CD4-positive, alpha-beta T cell (primary cell): Measurements from ENCODE around the gene FEM1C. TPM values are rescaled to one million over a fixed set of nuclear protein-coding genes. Genes with fewer than 3 reads are reported as not detected.

Experiments used
- ATAC-seq: fragments of 200-7000 bp; cut with Tn5 transposase; one replicate; pipeline ENCODE4 v1.10.0; 2022; ENCODE audit warnings: mild to moderate bottlenecking; ENCODE audit not compliant: poor library complexity
- CTCF ChIA-PET: fragments of 350-600 bp; sonication (Branson Sonifier 250); formaldehyde crosslinking; loops from one replicate; lab custom pipeline; 2021; ENCODE audit warnings: antibody characterized with exemption, inconsistent platforms; lab: Charles Lee
- POLR2A ChIA-PET: fragments of 350-600 bp; sonication (Branson Sonifier 250); formaldehyde crosslinking; loops from one replicate; lab custom pipeline; 2021; ENCODE audit warnings: antibody characterized with exemption, inconsistent platforms; lab: Charles Lee
- DNase-seq, 14 experiments: peaks; one replicate each; pipeline ENCODE4 v3.0.0-alpha.2; 2013 to 2020; ENCODE audit warnings: mixed read lengths in 2 of 14
- H3K27ac ChIP-seq, 2 donors: one replicate each; pipeline versions ENCODE4 v1.5.1 to v1.7.0; 2013; ENCODE audit warnings: low read length in 2 of 2, low read depth in 1 of 2, mild to moderate bottlenecking in 1 of 2
- H3K27me3 ChIP-seq, 2 experiments: 1 replicate in 1 of 2; 2 replicates in 1 of 2; pipeline versions ENCODE4 v1.6.1 to v1.7.0; 2013; ENCODE audit warnings: low read length in 2 of 2, control low read depth in 1 of 2, mild to moderate bottlenecking in 1 of 2, moderate library complexity in 1 of 2; ENCODE audit not compliant: insufficient read depth in 2 of 2, control insufficient read depth in 1 of 2
- H3K36me3 ChIP-seq: one replicate; pipeline ENCODE4 v1.6.1; 2013; ENCODE audit warnings: low read length, control low read depth; ENCODE audit not compliant: insufficient read depth
- H3K4me1 ChIP-seq: one replicate; pipeline ENCODE4 v1.6.1; 2013; ENCODE audit warnings: low read length, control low read depth; ENCODE audit not compliant: insufficient read depth
- H3K4me3 ChIP-seq: one replicate; pipeline ENCODE4 v1.5.1; 2013; ENCODE audit warnings: mild to moderate bottlenecking, low read length, moderate library complexity
- H3K9me3 ChIP-seq, 2 experiments: 1 replicate in 1 of 2; 2 replicates in 1 of 2; pipeline versions ENCODE4 v1.6.1 to v1.7.0; 2013; ENCODE audit warnings: low read length in 2 of 2, mild to moderate bottlenecking in 2 of 2, control low read depth in 1 of 2, moderate library complexity in 1 of 2; ENCODE audit not compliant: control insufficient read depth in 1 of 2, insufficient read depth in 1 of 2
- H3K27ac Mint-ChIP-seq: one replicate; pipeline ENCODE4 v1.8.0; 2020; ENCODE audit warnings: mixed read lengths
- H3K27me3 Mint-ChIP-seq: one replicate; pipeline ENCODE4 v1.8.0; 2021; ENCODE audit warnings: mixed read lengths
- H3K36me3 Mint-ChIP-seq: one replicate; pipeline ENCODE4 v1.8.0; 2021; ENCODE audit warnings: low read depth, mixed read lengths
- H3K4me1 Mint-ChIP-seq: one replicate; pipeline ENCODE4 v1.8.0; 2021; ENCODE audit warnings: low read depth, mixed read lengths
- H3K4me3 Mint-ChIP-seq: one replicate; pipeline ENCODE4 v1.8.0; 2020; ENCODE audit warnings: mild to moderate bottlenecking, mixed read lengths
- H3K9me3 Mint-ChIP-seq: one replicate; pipeline ENCODE4 v1.8.0; 2020; ENCODE audit warnings: mixed read lengths
- CTCF ChIP-seq: fragments of 200-600 bp; IDR thresholded peaks from one replicate; pipeline ENCODE4 v1.8.0; 2022; ENCODE audit warnings: antibody characterized with exemption, mild to moderate bottlenecking
- intact Hi-C, 2 experiments: fragments of 100-400 bp; cut with DNase I in 1 of 2; cut with micrococcal nuclease in 1 of 2; formaldehyde crosslinking; loops; one replicate each; pipeline versions ENCODE4 v1.15.1 to v1.9.0; 2023 to 2025; cut with DNase I, micrococcal nuclease
- total RNA-seq, 174 experiments: library from RNA in 2 of 174; stranded (reverse) in 2 of 174; gene quantifications; one replicate each; pipeline ENCODE4 v1.2.3 and lab custom pipeline; 2021 to 2026

Gene FEM1C
- total RNA-seq, 2 experiments from 2014 or later = 43.3 to 44.2 TPM

DNA sequence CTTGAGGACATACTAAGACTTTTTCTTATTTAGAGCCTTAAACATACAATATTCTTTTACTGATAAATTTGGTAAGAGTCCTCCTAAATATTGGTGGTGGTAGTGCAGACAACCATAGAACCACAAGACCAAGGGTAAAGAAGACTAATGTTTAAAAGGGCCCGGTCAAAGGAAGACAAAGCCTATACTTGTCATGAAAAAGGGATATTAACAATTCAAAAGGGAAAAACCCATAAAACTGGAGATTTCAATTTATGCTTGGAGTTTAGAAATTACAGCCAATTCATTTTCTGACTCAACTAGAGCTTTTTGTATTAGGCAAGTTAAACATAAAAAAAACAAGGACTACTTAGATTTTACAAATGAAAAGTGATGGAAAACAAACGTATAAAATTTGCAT is 24.4 kb downstream of the FEM1C start:
- Histone ChIP-seq H3K36me3 (peaks cover 11% of the 10 kb centered on the region), H3K4me1 (no peaks in the 10 kb centered on the region), H3K4me3 (no peak overlapping the region), H3K27me3 (no peaks in the 10 kb centered on the region), H3K27ac (no peak overlapping the region), H3K9me3 (no peaks in the 10 kb centered on the region)
- DNase-seq (no peak), ATAC-seq (no peak)
- no peak for TF ChIP-seq CTCF
- intact Hi-C loops = no loop called here
- Mint-ChIP-seq H3K4me3 (no peak overlapping the region), H3K27ac (no peak overlapping the region), H3K4me1 (peaks cover 31% of the 10 kb centered on the region), H3K9me3 (no peaks in the 10 kb centered on the region), H3K36me3 (peaks cover 43% of the 10 kb centered on the region), H3K27me3 (no peaks in the 10 kb centered on the region)
- CTCF ChIA-PET = interaction anchor here (1.7 kb wide), 1 partner anchor 55 kb away, joined by 5 read pairs; no protein-coding TSS in a partner anchor
- POLR2A ChIA-PET = no interaction called here

DNA sequence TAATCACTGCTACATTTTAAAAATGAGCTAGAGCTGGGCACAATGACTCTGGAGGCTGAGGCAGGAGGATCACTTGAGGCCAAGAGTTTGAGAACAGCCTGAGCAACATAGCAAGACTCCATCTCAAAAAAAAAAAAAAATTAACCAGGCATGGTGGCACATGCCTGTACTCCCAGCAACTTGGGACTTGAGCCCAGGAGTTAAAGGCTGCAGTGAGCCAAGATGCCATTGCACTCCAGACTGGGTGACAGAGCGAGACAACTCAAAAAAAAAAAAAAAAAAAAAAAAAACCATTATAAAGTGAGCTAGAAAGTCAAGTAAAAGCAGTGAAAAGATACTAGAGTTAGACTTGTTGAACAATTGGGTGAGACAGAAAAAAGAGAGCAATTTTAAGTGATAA is 28.2 kb downstream of the FEM1C start:
- Histone ChIP-seq H3K9me3 (no peaks in the 10 kb centered on the region), H3K27ac (no peak overlapping the region), H3K27me3 (no peaks in the 10 kb centered on the region), H3K36me3 (no peaks in the 10 kb centered on the region), H3K4me3 (no peak overlapping the region), H3K4me1 (no peaks in the 10 kb centered on the region)
- intact Hi-C loops = no loop called here
- TF ChIP-seq CTCF = no peak
- no peak overlapping the region for H3K4me3 Mint-ChIP-seq
- no peaks in the 10 kb centered on the region for H3K27me3 Mint-ChIP-seq
- DNase-seq = no peak
- no peak for ATAC-seq
- no peaks in the 10 kb centered on the region for H3K9me3 Mint-ChIP-seq
- ChIA-PET CTCF (interaction anchor here (0.6 to 0.7 kb wide), 2 partner anchors 51 to 917 kb away, joined by 4 to 5 read pairs; no protein-coding TSS in a partner anchor), POLR2A (no interaction called here)
- H3K36me3 Mint-ChIP-seq = peaks cover 16% of the 10 kb centered on the region
- H3K27ac Mint-ChIP-seq = no peak overlapping the region
- peaks cover 4% of the 10 kb centered on the region for H3K4me1 Mint-ChIP-seq

GRCh38 chr5:115514220-115514619 is 30.4 kb downstream of the FEM1C start:
- CTCF ChIA-PET = no interaction called here
- no peak overlapping the region for H3K27ac ChIP-seq
- Mint-ChIP-seq H3K36me3 (peaks cover 3% of the 10 kb centered on the region), H3K27me3 (no peaks in the 10 kb centered on the region), H3K4me3 (no peak overlapping the region), H3K9me3 (no peaks in the 10 kb centered on the region), H3K4me1 (peaks cover 3% of the 10 kb centered on the region), H3K27ac (no peak overlapping the region)
- DNase-seq (no peak), ATAC-seq (no peak)
- no peaks in the 10 kb centered on the region for H3K27me3 ChIP-seq
- intact Hi-C loops = no loop called here
- no peaks in the 10 kb centered on the region for H3K4me1 ChIP-seq
- H3K36me3 ChIP-seq = no peaks in the 10 kb centered on the region
- no peak overlapping the region for H3K4me3 ChIP-seq
- no peak for TF ChIP-seq CTCF
- POLR2A ChIA-PET = no interaction called here
- no peaks in the 10 kb centered on the region for H3K9me3 ChIP-seq
